Measurements from ENCODE around the gene ACOT11.

GRCh38 chr1:54559771-54560231, 11.8 kb downstream of the ACOT11 start:
- TF ChIP-seq POLR2AphosphoS5 (IDR thresholded peaks at IDR 0.05; ENCODE audit: low read depth, low read length) (no peak), RFX5 (IDR thresholded peaks at IDR 0.05; ENCODE audit: low read length) (no peak), CTCF (IDR thresholded peaks at IDR 0.05) (no peak)
